ENCODE data around the gene FAM89B.
A peak's percentile ranks its signal among the peaks of the same experiment; 100 is the strongest.
"Not testable (repeated sequence)": the region's sequence is repeated elsewhere in the genome, so short reads cannot be mapped to it uniquely, and the experiment has no call there.

The FAM89B gene

DNA sequence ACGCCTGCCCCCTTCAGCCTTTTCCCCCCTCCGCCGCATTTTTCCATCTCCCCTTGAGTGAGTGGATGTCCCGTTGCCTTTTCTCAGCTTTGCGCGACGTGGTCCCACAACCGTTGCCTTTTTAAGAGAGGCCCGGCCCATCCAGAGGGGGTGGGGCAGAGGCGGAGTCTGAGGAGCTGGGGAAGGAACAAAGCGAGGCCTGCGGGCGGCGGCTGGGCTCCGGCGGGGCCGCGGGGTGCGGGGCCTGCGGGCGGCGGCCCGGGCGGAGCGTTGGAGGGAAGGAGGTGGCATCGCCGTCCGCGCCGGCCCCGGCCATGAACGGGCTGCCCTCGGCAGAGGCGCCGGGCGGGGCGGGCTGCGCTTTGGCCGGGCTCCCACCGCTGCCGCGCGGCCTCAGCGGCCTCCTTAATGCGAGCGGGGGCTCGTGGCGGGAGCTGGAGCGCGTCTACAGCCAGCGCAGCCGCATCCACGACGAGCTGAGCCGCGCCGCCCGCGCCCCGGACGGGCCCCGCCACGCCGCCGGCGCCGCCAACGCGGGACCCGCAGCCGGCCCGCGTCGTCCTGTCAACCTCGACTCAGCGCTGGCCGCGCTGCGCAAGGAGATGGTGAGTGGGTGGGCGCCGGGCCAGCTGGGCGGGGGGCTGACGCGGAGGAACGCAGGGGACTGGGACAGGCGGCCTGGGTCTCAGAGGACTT lies at the start of gene FAM89B:
Gene FAM89B (plus strand): TSS at position 183 of the 696 bp plus-strand sequence. CDS start 132 bp downstream, at position 315.
- H3K4me3 ChIP-seq (ENCODE audit: low read depth, low read length), result peak within 1 kb of the TSS; percentile 77
- TF ChIP-seq, protein P1, sequence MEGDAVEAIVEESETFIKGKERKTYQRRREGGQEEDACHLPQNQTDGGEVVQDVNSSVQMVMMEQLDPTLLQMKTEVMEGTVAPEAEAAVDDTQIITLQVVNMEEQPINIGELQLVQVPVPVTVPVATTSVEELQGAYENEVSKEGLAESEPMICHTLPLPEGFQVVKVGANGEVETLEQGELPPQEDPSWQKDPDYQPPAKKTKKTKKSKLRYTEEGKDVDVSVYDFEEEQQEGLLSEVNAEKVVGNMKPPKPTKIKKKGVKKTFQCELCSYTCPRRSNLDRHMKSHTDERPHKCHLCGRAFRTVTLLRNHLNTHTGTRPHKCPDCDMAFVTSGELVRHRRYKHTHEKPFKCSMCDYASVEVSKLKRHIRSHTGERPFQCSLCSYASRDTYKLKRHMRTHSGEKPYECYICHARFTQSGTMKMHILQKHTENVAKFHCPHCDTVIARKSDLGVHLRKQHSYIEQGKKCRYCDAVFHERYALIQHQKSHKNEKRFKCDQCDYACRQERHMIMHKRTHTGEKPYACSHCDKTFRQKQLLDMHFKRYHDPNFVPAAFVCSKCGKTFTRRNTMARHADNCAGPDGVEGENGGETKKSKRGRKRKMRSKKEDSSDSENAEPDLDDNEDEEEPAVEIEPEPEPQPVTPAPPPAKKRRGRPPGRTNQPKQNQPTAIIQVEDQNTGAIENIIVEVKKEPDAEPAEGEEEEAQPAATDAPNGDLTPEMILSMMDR (IDR thresholded peaks at IDR 0.05; ENCODE audit: low read depth, low read length), result no peak

DNA sequence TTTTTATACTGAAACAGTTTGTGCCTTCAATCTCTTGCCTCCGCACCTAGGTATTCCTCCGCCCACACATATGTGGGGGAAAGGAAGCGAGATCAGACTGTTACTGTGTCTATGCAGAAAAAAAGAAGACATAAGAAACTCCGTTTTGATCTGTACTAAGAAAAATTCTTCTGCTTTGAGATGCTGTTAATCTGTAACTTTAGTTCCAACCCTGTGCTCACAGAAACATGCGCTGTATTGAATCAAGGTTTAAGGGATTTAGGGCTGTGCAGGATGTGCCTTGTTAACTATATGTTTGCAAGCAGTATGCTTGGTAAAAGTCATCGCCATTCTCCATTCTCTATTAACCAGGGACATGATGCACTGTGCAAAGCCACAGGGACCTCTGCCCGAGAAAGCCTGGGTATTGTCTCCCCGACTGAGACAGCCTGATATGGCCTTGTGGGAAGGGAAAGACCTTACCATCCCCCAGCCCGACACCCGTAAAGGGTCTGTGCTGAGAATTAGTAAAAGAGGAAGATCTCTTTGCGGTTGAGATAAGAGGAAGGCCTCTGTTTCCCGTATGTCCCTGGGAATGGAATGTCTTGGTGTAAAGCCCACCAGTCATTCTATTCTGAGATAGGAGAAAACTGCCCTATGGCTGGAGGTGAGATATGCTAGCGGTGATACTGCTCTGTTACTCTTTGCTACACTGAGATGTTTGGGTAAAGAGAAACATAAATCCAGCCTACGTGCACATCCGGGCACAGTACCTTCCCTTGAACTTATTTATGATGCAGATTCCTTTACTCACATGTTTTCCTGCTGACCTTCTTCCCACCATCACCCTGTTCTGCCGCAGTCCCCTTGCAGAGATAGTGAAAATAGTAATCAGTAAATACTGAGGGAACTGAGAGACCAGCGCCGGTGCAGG lies 49.4 kb upstream of the FAM89B start:
- not testable (repeated sequence) for H3K4me3 ChIP-seq (ENCODE audit: low read depth, low read length)

DNA sequence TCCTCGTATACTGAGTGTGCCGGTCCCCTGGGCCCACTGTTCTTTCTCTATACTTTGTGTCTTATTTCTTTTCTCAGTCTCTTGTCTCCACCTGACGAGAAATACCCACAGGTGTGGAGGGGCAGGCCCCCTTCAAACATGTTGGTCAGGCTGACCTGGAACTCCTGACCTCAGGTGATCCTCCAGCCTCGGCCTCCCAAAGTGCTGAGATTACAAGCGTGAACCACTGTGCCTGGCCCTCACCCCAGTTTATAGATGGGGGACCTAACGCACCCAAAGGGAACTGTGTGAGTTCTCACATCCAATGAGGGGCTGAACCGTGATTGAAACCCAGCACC lies 48.7 kb upstream of the FAM89B start:
- H3K4me3 ChIP-seq (ENCODE audit: low read depth, low read length), result not testable (repeated sequence)

DNA sequence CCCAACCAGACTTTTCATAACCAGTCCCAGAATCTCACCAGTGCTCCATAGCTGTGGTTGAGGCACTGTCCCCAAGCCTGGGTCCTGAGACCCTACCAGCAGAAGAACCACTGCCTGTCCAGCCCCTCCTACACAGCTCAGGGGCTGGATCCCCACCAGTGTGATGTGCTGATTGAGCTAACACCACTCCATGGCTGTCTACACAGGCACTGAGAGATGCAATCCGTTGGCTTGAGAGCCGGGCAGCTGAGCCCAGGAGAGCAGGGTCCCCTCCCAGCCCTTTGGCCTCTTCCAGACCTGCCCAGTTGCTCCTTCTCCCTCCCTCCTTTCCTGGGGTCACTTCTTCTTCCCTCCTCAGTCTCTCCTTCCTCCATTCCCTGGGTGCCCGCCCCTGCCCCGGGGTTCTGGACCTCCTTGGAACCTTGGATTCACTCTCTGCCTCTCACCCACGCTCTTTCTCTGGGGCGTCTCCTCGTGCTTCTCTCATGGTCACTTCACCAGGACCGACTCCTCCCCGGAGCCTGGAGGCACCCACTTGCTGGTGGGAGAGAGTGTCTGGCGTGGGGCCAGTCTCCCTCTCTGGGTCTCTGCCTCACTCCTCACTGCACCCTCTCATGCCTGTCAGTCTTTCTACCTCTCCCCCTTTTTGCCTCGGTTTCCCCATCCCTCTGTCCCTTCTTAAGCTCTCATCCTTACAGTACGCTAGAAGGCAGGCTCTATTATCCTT lies 48.2 kb upstream of the FAM89B start:
- H3K4me3 ChIP-seq (ENCODE audit: low read depth, low read length), result peak overlapping the region; percentile 41
- TF ChIP-seq, protein P1 (IDR thresholded peaks at IDR 0.05; ENCODE audit: low read depth, low read length), result no peak

DNA sequence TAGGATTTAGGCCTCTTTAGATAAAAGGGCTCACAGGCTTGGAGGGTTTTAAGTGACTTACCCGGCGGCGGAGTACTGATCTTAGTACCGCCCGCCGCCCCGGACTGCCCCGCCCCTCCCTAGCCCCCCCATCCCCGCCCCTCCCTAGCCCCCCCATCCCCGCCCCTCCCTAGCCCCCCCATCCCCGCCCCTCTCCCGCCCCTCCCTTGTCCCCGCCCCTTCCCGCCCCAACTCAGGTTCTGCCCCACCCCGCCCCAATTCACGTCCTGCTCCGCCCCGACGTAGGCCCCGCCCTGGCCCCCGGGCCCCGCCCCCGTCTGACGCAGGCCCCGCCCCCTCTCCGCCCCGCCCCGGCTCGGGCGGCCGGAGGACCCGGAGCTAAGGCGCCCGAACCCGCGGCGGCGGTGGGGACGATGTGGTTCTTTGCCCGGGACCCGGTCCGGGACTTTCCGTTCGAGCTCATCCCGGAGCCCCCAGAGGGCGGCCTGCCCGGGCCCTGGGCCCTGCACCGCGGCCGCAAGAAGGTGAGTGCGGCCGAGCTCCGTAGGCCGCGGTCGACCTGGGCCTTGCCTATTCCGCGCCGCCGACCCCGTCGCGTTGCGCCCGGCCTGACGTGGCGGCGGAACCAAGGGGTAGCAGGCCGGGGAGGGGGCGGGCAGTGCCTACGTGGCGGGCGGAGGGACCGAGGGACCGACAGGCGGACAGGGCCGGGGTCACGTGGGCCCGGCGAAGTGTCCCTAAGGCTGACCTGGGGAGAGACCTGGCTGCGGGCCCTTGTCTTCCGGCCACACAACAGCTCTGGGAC lies 47.4 kb upstream of the FAM89B start, which contains the start of gene SCYL1:
Gene SCYL1 (plus strand): TSS at position 343 of the 805 bp plus-strand sequence. CDS start 71 bp downstream, at position 414.
- peak within 1 kb of the TSS; percentile 91 for H3K4me3 ChIP-seq (ENCODE audit: low read depth, low read length)
- TF ChIP-seq, protein P1 (IDR thresholded peaks at IDR 0.05; ENCODE audit: low read depth, low read length), result no peak

DNA sequence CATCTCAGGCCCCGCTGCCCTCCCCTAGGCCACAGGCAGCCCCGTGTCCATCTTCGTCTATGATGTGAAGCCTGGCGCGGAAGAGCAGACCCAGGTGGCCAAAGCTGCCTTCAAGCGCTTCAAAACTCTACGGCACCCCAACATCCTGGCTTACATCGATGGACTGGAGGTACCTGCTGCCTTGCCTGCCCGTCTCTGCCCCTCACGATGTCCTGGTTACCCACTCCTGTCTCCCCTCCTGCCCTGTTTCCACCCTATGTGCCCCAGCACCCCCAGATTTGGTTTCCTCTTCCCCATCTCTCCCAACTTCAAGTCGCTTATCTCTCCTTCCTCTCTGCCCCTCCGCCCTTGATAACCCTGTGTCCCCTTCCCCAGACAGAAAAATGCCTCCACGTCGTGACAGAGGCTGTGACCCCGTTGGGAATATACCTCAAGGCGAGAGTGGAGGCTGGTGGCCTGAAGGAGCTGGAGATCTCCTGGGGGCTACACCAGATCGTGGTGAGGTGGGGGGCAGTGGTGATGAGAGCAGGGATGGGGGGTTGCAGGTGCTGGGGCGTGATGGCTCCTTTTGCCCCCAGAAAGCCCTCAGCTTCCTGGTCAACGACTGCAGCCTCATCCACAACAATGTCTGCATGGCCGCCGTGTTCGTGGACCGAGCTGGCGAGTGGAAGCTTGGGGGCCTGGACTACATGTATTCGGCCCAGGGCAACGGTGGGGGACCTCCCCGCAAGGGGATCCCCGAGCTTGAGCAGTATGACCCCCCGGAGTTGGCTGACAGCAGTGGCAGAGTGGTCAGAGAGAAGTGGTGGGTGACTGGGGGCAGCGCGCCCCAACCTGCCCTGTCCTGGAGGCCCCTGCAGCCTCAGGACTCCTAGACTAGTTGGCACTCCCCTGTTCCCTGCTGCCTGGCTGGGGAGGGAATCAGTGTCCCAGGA lies 46.5 kb upstream of the FAM89B start:
- H3K4me3 ChIP-seq (ENCODE audit: low read depth, low read length), result peak overlapping the region; percentile 91
- TF ChIP-seq, protein P1 (IDR thresholded peaks at IDR 0.05; ENCODE audit: low read depth, low read length), result no peak

DNA sequence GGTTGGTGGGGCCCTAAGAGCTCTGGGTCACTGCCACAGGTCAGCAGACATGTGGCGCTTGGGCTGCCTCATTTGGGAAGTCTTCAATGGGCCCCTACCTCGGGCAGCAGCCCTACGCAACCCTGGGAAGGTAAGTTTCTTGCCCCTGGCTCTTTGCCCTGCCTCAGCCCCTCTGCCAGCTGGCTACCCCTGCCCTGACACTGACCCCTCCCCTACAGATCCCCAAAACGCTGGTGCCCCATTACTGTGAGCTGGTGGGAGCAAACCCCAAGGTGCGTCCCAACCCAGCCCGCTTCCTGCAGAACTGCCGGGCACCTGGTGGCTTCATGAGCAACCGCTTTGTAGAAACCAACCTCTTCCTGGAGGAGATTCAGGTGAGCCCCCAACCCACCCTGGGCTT lies 45.6 kb upstream of the FAM89B start:
- TF ChIP-seq, protein P1 (IDR thresholded peaks at IDR 0.05; ENCODE audit: low read depth, low read length), result no peak
- H3K4me3 ChIP-seq (ENCODE audit: low read depth, low read length), result no peak overlapping the region
